Fibroblast of skin of right biceps (primary cell): Measurements from ENCODE around the gene SH3RF3.
"Not testable (repeated sequence)": the region's sequence is repeated elsewhere in the genome, so short reads cannot be mapped to it uniquely, and the experiment has no call there.

Source experiments
- DNase-seq: peaks from one replicate; pipeline ENCODE4 v3.0.0-alpha.2; 2013

The SH3RF3 gene

GRCh38 chr2:109204412-109204811 lies 75.4 kb downstream of the SH3RF3 start:
- no peak for DNase-seq

GRCh38 chr2:109205447-109205846 lies 76.4 kb downstream of the SH3RF3 start:
- DNase-seq, result no peak

DNA sequence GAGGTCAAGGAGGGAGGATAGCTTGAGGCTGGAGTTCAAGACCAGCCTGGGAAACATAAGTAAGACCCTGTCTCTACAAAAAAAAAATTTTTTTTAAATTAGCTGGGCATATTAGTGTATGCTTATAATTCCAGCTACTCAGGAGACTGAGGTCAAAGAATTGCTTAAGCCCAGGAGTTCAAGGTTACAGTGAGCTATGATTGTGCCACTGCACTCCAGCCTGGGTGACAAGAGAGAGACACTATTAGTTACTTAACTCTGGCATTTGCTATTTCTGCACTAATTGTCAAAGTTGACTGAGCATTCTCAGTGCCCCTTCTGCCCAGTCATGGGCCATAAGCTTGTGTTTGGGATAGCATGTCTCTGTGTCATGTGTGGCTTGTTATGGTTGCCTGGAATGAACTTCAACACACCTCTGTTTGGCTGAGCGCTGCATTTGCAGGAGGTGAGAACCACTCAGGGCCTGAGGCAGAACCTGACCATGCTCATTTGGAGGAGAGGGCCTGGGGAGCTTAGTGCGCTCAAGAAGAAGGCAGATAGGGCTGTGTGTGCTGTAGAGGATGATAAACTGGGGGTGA lies 77.7 kb downstream of the SH3RF3 start:
- DNase-seq, result no peak

DNA sequence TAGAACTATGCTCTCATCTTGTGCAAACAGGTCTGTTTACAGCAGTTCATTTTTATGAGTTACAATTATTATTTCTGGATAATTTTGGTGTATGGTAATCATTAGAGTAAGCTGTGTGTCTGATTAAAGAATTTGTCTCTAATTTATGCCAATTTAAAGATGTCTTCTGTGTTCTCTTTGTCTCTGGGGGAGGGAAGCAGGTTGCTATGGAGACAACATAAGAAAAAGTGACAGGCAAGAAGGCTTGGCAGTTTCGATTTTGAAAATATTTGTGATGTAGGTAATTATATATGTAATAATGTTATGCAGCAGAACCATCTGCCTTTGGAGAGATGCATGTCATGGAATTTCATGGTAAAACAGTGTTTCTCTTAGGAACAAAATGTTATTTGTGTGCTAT lies 78.2 kb downstream of the SH3RF3 start:
- DNase-seq, result no peak

GRCh38 chr2:109208071-109208950 lies 79.3 kb downstream of the SH3RF3 start:
- DNase-seq, result peak; percentile 44

DNA sequence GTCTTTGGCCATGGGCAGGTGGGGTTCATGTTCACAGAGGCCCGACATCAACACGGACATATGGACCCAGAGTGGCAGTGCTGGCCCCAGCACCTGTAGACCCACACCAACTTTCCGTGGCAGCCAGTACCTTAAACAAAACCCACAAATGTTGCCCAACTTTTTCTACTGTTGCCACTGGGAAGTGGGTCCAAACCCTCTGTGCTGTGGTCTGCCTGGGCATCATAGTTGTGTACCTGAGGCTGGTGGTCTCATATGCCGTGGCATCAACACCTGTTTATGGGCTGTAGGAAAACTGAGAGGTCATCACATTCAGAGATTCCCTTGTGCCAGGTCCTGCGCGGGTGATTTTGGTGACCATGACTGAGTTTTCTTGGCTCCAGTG lies 79.9 kb downstream of the SH3RF3 start:
- DNase-seq, result no peak

GRCh38 chr2:109209412-109209811 lies 80.4 kb downstream of the SH3RF3 start:
- peak; percentile 78 for DNase-seq

DNA sequence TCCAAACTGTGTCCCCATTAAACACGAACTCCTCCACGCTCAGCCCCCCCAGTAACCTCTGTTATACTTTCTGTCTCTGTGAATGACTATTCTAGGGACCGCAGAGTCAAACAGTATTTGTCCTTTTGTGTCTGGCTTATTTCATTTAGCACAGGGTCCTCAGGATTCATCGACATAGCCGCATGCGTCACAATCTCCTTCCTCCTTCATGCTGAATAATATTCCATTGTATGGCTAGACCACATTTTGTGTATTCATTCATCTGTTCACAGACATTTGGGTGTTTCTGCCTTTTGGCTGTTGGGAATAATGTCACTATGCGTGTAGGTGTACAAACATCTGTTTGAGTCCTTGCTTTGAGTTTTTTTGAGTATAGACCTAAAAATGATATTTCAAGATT lies 80.9 kb downstream of the SH3RF3 start:
- DNase-seq, result no peak

GRCh38 chr2:109210431-109211200 lies 81.6 kb downstream of the SH3RF3 start:
- DNase-seq, result peak; percentile 28

GRCh38 chr2:109211315-109211714 lies 82.3 kb downstream of the SH3RF3 start:
- DNase-seq, result no peak

- DNase-seq, result no peak
Measured at GRCh38 chr2:109212836-109213563, 84.0 kb downstream of the SH3RF3 start.

DNA sequence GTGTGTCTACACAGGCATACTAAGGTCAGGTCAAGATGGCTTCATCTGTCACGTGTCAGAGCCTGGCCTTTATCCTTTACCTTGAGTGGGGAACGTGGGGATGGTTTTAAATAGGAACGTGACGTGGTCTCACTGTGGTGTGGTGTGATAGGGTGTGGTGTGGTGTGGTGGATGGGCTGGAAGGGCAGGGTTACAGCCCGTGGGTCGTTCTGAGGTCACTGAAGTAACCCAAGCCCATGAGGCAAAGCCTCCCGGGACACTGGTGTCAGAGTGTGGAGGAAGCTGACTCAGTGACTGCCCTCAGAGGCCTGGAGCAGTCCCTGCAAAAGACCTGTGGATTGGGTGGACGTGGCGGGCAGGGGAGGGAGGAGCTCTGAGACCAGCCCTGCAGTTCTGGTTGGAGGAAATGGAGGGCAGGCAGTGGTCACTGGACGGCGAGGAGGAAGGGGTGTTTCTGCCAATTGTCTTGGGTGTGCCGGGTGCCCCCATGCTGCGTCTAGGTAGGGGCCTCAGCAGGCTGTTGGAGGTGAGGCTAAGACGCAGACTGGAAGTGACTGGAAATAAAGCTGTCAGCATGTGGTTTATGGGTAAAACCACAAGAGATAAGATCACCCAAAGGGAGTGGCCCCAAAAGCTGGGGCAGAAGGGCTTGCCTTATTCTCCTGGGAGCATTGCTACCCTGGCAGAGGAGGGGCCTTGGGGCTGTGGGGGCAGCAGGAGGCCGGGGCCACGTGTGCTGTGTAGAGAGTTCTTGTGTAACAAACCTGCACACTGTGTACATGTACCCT lies 84.8 kb downstream of the SH3RF3 start:
- DNase-seq, result peak; percentile 77

DNA sequence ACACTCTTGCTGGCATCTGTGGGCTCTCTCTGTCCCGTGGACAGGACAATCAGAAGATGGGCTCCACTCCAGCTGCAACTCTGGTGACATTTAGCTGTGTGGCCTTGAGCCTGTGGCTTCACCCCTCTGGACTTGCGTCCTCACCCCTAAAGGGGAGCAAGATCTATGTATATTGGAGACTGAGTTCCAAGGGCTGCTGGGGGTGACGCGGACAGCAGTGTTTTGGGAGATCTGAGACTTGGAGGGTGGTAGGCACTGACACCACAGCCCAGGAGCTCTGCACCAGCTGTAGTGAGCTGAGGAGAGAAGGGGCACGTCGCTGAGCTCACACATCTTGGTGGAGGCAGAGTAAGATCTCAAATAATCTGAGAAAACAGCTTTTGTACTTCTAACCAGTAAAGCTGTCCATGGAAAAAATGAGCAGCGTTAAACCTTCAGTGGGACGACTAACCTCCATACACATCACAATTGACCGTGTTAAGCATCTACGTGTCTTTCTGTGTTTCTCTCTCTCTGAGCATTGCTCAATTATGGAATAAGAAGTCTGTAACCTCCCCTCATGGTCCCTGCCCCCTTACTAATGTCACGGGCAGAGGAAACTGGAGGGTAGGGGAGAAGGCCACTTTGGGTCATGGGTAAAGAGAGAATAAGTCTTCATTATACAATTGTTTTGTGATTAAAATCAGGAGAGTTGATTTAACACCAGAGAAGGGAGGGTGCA lies 85.8 kb downstream of the SH3RF3 start:
- no peak for DNase-seq

GRCh38 chr2:109215866-109216265 lies 86.9 kb downstream of the SH3RF3 start:
- no peak for DNase-seq

GRCh38 chr2:109216332-109216731 lies 87.3 kb downstream of the SH3RF3 start:
- DNase-seq, result no peak

- peak; percentile 55 for DNase-seq
Measured at GRCh38 chr2:109217362-109218086, 88.5 kb downstream of the SH3RF3 start.

- no peak for DNase-seq
Measured at GRCh38 chr2:109218087-109218791, 89.2 kb downstream of the SH3RF3 start.

DNA sequence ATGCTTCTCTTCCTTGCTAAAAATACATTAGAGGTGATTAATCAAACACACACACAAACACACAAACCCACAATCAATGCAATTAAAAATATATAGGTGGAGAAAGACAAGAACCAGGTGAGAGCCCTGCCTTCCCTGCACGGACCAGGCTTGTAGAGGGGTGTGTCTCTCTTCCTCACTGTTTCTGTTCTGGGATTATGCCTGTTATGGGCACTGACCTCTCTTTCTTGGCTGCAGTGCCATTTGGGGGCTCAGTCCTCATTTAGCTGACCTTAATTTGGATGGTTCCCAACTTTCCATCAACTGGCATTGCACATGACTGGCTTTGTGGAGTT lies 89.8 kb downstream of the SH3RF3 start:
- DNase-seq, result no peak

DNA sequence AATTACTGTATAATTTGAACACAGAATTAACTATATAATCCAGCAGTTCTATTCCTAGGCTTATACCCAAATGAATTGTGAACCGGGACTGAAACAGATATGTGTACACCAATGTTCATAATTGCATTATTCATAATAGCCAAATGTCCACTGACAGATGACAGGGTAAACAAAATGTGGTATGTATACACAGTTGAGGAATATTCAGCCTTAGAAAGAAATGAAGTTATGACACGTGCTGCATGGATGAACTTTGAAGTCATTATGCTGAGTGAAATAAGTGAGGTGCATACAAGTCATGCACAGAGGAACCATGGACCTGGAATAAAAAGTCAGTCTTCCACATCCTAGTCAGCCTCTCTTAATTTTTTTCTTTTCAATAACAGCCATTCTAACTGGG lies 91.9 kb downstream of the SH3RF3 start:
- no peak for DNase-seq

GRCh38 chr2:109221316-109221715 lies 92.3 kb downstream of the SH3RF3 start:
- not testable (repeated sequence) for DNase-seq
